Thymus (tissue), 11 donors: ENCODE results near the gene EPB41L1. TPM values are rescaled to one million over a fixed set of nuclear protein-coding genes. Genes with fewer than 3 reads are reported as not detected.

Experiments used
- DNase-seq, 9 donors: peaks; one replicate each; pipeline ENCODE4 v3.0.0-alpha.2; 2013; ENCODE audit warnings: low spot score in 9 of 9, low read depth in 6 of 9, missing footprints in 1 of 9
- H3K27ac ChIP-seq, 2 donors: one replicate each; pipeline ENCODE4 v1.5.1; 2013; ENCODE audit warnings: control low read depth in 1 of 2, low read depth in 1 of 2, low read length in 1 of 2, mild to moderate bottlenecking in 1 of 2, moderate library complexity in 1 of 2
- H3K27me3 ChIP-seq, 2 donors: one replicate each; pipeline ENCODE4 v1.5.1; 2013; ENCODE audit warnings: low read length in 1 of 2; ENCODE audit not compliant: control insufficient read depth in 2 of 2, insufficient read depth in 1 of 2
- H3K36me3 ChIP-seq, 2 donors: one replicate each; pipeline ENCODE4 v1.5.1; 2013; ENCODE audit warnings: low read length in 1 of 2, mild to moderate bottlenecking in 1 of 2, moderate library complexity in 1 of 2; ENCODE audit not compliant: control insufficient read depth in 2 of 2, insufficient read depth in 2 of 2
- H3K4me1 ChIP-seq, 2 donors: one replicate each; pipeline ENCODE4 v1.5.1; 2013; ENCODE audit warnings: low read length in 2 of 2; ENCODE audit not compliant: control insufficient read depth in 2 of 2, insufficient read depth in 2 of 2
- H3K4me3 ChIP-seq, 2 donors: one replicate each; pipeline ENCODE4 v1.5.1; 2013; ENCODE audit warnings: low read length in 2 of 2, control low read depth in 1 of 2, mild to moderate bottlenecking in 1 of 2
- H3K9me3 ChIP-seq, 2 donors: one replicate each; pipeline ENCODE4 v1.5.1; 2013; ENCODE audit warnings: low read length in 1 of 2, mild to moderate bottlenecking in 1 of 2; ENCODE audit not compliant: control insufficient read depth in 2 of 2, insufficient read depth in 1 of 2
- WGBS: extraction: QIAGEN DNeasy Blood & Tissue Kit; methylation state at CpG from one replicate; pipeline ENCODE4 v1.1.7; 2013; 5-methylcytosine and 5-hydroxymethylcytosine counted together
- polyA plus RNA-seq: library from polyadenylated mRNA; stranded (reverse); fragments of 200-250 nt; gene quantifications from one replicate; pipeline ENCODE4 v1.2.3, GENCODE V29; 2013
- total RNA-seq: library from RNA; stranded (reverse); fragments of 120-200 nt; gene quantifications from one replicate; pipeline ENCODE4 v1.2.4, GENCODE V29; 2013
- donor health status: healthy.

EPB41L1 gene
- total and polyA plus RNA-seq, 2 donors, result 3.1 to 4.2 TPM

DNA sequence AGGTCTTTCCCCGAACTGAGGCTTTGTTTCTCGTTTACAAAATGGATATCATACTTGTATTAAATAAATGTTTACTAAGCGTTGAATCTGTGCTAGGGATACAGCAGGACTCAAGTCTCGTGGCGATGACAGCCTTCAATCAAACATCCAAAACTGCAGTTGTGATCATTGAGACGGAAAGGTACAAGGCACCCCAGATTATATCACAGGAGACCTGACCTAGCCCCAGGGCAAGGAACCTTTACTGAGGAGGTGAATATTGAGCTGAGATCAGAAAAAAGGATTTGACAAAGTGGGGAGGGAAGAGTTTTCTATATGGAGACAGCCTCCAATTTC is 82.2 kb downstream of the EPB41L1 start:
- Histone ChIP-seq H3K36me3 (peaks cover 16 to 19% of the 10 kb centered on the region in 2 donors), H3K4me3 (peak overlapping the region; percentile 77 to 93), H3K27ac (peak overlapping the region; percentile 62 to 85), H3K4me1 (peaks cover 5 to 10% of the 10 kb centered on the region in 2 donors), H3K27me3 (no peaks in the 10 kb centered on the region), H3K9me3 (peaks cover 0 to 5% of the 10 kb centered on the region in 2 donors)
- DNase-seq, result no peak
- WGBS, result 2% methylated on average over 6 of the region's 6 CpGs

DNA sequence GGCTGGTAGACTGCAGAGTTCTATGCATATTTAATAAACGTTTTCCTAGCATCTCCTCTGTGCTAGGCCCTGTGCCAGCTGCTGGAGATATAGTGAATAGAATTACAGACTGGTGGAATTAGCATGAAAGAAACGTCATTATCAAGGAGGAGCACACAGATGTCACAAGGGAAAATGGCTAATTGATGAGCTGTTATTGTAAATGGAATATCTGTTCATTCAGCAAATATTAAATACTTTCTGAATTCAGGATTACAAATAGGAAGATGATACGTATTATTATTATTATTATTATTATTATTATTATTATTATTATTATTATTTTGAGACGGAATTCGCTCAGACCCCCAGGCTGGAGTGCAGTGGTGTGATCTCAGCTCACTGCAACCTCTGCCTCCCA is 82.9 kb downstream of the EPB41L1 start:
- H3K4me3 ChIP-seq, result peak overlapping the region in 1 of 2 donors; percentile 93
- no peaks in the 10 kb centered on the region for H3K27me3 ChIP-seq
- peaks cover 0 to 5% of the 10 kb centered on the region in 2 donors for H3K9me3 ChIP-seq
- H3K4me1 ChIP-seq, result peaks cover 5 to 10% of the 10 kb centered on the region in 2 donors
- H3K27ac ChIP-seq, result no peak overlapping the region
- peaks cover 17 to 21% of the 10 kb centered on the region in 2 donors for H3K36me3 ChIP-seq
- 84% methylated on average over 5 of the region's 5 CpGs for WGBS
- no peak for DNase-seq

DNA sequence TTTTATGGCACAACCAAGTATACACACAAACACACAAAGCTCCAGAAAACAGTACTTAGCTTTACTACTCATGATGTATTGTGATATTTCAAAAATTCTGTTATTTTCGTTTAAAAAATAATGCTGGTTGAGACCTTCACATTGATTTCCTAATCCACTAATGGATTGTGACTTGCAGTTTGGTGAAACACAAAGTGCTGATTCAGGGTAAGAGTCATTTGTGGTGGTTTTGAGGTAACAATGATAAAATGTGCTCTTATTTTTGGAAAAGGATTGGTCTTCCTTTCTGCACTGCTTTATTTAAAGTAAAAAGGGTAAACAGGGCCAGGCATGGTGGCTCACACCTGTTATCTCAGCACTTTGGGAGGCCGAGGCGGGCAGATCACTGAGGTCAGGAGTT is 83.6 kb downstream of the EPB41L1 start:
- Histone ChIP-seq H3K9me3 (peaks cover 0 to 5% of the 10 kb centered on the region in 2 donors), H3K27ac (no peak overlapping the region), H3K36me3 (peaks cover 21% of the 10 kb centered on the region in 2 donors), H3K4me3 (no peak overlapping the region), H3K27me3 (no peaks in the 10 kb centered on the region), H3K4me1 (peaks cover 5 to 10% of the 10 kb centered on the region in 2 donors)
- 99% methylated on average over 3 of the region's 3 CpGs for WGBS
- DNase-seq, result no peak

DNA sequence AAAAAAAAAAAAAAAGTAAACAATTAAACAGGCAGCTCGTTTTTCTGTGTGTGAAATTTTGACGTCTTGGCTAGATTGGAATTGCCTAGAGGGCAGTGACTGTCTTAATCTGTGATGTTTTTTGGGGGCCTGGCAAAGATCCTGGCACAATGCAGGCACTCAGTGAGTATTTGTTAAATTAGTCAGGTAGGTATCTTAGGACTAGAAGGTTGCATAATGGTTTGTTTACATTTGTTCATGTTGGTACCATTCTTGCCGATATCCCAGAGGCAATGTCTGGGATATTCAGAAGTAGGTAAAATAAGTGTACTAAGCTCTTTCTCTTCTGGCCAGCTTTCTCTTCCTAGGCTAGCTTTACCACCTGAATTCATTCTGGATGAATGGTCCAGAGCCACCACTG is 84.2 kb downstream of the EPB41L1 start:
- no peak for DNase-seq
- H3K27ac ChIP-seq, result no peak overlapping the region
- H3K36me3 ChIP-seq, result peaks cover 24 to 27% of the 10 kb centered on the region in 2 donors
- no peak overlapping the region for H3K4me3 ChIP-seq
- no peaks in the 10 kb centered on the region for H3K27me3 ChIP-seq
- WGBS, result 91% methylated on average over 3 of the region's 3 CpGs
- peaks cover 0 to 5% of the 10 kb centered on the region in 2 donors for H3K9me3 ChIP-seq
- H3K4me1 ChIP-seq, result peaks cover 5 to 10% of the 10 kb centered on the region in 2 donors

DNA sequence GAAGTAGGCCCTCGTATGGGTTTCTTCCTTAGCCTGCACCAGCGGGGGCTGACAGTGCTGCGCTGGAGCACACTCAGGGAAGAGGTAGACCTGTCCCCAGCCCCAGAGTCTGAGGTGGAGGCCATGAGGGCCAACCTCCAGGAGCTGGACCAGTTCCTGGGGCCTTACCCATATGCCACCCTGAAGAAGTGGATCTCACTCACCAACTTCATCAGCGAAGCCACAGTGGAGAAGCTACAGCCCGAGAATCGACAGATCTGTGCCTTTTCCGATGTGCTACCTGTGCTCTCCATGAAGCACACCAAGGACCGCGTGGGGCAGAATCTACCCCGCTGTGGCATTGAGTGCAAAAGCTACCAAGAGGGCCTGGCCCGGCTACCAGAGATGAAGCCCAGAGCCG is 85.5 kb downstream of the EPB41L1 start:
- Histone ChIP-seq H3K27me3 (no peaks in the 10 kb centered on the region), H3K36me3 (peaks cover 37 to 40% of the 10 kb centered on the region in 2 donors)
- WGBS, result 98% methylated on average over 12 of the region's 12 CpGs

DNA sequence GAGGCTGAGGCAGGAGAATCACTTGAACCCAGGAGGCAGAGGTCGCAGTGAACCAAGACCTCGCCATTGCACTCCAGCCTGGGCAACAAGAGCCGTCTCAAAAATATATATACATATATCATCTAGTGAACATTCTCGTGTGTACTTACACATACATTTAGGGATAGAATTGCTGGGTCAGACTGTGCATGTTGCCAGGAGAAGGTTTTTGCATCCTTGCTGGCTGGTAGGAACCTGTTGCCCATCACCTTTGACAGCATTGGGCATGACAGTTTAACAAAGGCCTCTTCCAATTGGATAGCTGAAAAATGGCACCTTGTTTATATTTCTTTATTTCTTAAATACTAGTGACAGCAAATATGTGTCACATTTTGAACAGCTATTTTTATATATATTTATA is 87.1 kb downstream of the EPB41L1 start:
- Histone ChIP-seq H3K4me1 (peaks cover 5 to 6% of the 10 kb centered on the region in 2 donors), H3K27ac (no peak overlapping the region), H3K36me3 (peaks cover 53 to 56% of the 10 kb centered on the region in 2 donors), H3K27me3 (no peaks in the 10 kb centered on the region), H3K4me3 (no peak overlapping the region), H3K9me3 (peaks cover 0 to 2% of the 10 kb centered on the region in 2 donors)
- no peak for DNase-seq
- WGBS, result 97% methylated on average over 4 of the region's 4 CpGs

More for the DNA sequence above, 85.5 kb downstream of the EPB41L1 start:
- Histone ChIP-seq H3K27ac (no peak overlapping the region), H3K4me3 (no peak overlapping the region), H3K9me3 (peaks cover 0 to 5% of the 10 kb centered on the region in 2 donors), H3K4me1 (peaks cover 5 to 10% of the 10 kb centered on the region in 2 donors)
- no peak for DNase-seq

DNA sequence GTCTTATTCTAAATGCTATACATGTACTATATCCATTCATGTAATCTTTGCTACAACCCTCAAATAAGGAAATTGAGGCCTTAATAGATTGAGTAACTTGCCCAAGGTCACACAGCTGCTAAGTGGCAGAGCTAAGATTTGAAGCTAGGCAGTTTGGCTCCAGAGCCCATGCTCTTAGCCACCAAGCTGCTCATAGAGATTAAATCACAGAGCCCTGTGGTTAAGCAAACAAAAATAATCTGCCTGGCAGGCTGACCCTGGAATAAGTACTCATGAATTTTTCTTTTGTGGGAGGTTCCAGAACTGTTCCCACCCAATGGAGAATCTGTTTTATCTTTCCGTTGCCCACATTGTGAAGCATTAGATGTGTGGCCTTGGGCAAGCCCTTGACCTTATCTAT is 89.2 kb downstream of the EPB41L1 start:
- Histone ChIP-seq H3K9me3 (peaks cover 0 to 2% of the 10 kb centered on the region in 2 donors), H3K36me3 (peaks cover 71 to 73% of the 10 kb centered on the region in 2 donors), H3K4me3 (no peak overlapping the region), H3K27ac (no peak overlapping the region), H3K27me3 (no peaks in the 10 kb centered on the region), H3K4me1 (no peaks in the 10 kb centered on the region)
- DNase-seq, result no peak
- 96% methylated on average over 1 of the region's 1 CpG for WGBS

DNA sequence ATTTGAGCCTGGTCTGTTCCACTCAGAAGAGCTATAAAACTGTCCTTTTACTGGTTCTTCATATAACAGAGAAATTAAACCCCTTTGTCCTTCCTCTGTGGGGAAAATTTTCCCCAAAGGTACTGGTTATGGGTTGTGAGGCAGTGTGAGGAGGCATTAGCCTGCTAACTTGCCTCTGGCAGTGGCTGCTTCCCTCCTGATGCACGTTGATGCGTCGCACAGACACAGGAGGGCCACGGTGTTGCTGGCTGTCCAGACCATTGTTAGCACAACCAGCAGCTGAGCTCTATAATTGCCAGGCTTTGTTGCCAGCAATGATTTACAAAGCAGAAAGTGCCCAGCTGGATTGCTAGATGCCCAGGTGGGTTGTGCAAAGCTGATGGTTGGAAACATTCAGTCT is 91.9 kb downstream of the EPB41L1 start:
- WGBS, result 97% methylated on average over 4 of the region's 4 CpGs
- H3K9me3 ChIP-seq, result peaks cover 0 to 2% of the 10 kb centered on the region in 2 donors
- H3K36me3 ChIP-seq, result peaks cover 66 to 72% of the 10 kb centered on the region in 2 donors
- no peaks in the 10 kb centered on the region for H3K27me3 ChIP-seq
- no peak overlapping the region for H3K27ac ChIP-seq
- H3K4me3 ChIP-seq, result no peak overlapping the region
- no peak for DNase-seq
- H3K4me1 ChIP-seq, result no peaks in the 10 kb centered on the region

DNA sequence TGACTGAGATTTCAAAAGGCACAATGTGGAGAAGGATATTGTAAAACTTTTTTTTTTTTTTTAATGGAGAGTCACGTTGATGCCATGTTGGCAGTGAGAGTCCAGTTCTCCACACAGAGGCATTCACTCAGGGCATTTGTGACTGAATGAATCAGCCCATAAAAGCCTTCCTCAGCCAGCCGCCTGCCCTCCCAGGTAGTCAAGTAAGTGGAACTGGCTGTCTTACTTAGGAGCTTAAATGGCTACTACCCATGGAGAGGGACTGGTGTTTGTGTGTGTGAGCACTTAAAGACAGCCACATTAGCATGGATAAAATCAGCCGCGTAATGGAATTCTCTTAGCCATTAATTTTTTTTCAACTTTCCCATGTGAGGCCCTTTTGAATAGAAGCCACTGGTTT is 94.3 kb downstream of the EPB41L1 start:
- Histone ChIP-seq H3K27ac (no peak overlapping the region), H3K27me3 (no peaks in the 10 kb centered on the region), H3K36me3 (peaks cover 73 to 75% of the 10 kb centered on the region in 2 donors), H3K4me1 (no peaks in the 10 kb centered on the region), H3K9me3 (peaks cover 0 to 2% of the 10 kb centered on the region in 2 donors), H3K4me3 (no peak overlapping the region)
- WGBS, result 94% methylated on average over 4 of the region's 4 CpGs
- no peak for DNase-seq
